Uterus (tissue), 2 donors: ENCODE results near the gene SNAP29.
"Not testable (repeated sequence)": the region's sequence is repeated elsewhere in the genome, so short reads cannot be mapped to it uniquely, and the experiment has no call there.

Experiments used
- CTCF ChIP-seq, 4 experiments: fragments of 200-600 bp in 2 of 4; fragments of 450-650 bp in 2 of 4; sonication (generic) in 2 of 4; IDR thresholded peaks; one replicate each; pipeline ENCODE4 v1.5.1; 2016 to 2019; ENCODE audit warnings: antibody characterized with exemption in 4 of 4, mild to moderate bottlenecking in 2 of 4, moderate library complexity in 1 of 4
- POLR2A ChIP-seq, 2 donors: fragments of 450-650 bp; IDR thresholded peaks; one replicate each; pipeline ENCODE4 v1.6.1; 2016; ENCODE audit warnings: antibody characterized with exemption in 2 of 2, mild to moderate bottlenecking in 1 of 2, moderate library complexity in 1 of 2

GRCh38 chr22:20901093-20902033 is 42.6 kb downstream of the SNAP29 start:
- not testable (repeated sequence) for TF ChIP-seq CTCF, POLR2A (IDR thresholded peaks at IDR 0.05)
